GM10266 (cell line): ENCODE measurements around the gene EYS.
"Not testable (repeated sequence)": the region's sequence is repeated elsewhere in the genome, so short reads cannot be mapped to it uniquely, and the experiment has no call there.

Source experiments
- DNase-seq: peaks from one replicate; pipeline ENCODE4 v3.0.0; 2012; ENCODE audit errors: extremely low spot score
- TF ChIP-seq, protein P1 (sequence below): IDR thresholded peaks from 2 replicates; pipeline ENCODE4 v1.5.1; 2012; ENCODE audit warnings: mild to moderate bottlenecking, low read depth; ENCODE audit not compliant: control insufficient read depth, insufficient read depth; ENCODE audit errors: missing control alignments

Gene EYS

DNA sequence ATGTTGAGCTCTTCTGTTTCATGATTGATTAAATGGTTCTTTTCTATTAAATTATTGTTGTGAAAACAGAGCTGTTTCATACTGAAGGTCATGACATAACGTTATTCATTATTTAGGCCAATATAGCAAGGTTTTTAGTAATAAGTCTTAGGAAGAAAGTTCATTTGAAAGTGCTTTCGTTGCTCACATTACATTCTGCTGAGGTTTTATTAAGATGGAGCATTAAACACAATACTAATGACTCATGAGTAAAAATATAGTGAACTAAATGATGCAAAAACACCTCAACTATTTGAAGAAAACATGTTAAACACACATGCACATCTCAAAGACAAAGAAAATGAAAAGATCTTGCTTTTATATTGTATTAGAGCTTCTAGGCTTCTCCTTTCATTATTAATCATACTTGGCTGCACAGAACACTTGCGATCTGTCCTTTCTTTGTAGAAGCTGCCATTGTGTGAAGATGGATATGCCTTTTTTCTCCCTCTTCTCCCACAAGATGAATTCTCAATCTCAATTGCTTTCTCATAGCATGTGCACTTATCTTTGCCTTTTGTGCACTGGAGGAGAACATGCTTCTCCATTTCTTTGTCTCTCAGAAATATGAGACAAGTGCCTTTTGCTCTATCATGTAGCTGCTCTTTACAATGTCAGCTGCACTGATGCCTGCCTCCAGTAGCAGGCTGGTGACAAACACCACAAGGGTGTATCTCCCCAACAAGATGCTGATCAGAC, 1759.1 kb downstream of the EYS start:
- TF ChIP-seq, protein P1, sequence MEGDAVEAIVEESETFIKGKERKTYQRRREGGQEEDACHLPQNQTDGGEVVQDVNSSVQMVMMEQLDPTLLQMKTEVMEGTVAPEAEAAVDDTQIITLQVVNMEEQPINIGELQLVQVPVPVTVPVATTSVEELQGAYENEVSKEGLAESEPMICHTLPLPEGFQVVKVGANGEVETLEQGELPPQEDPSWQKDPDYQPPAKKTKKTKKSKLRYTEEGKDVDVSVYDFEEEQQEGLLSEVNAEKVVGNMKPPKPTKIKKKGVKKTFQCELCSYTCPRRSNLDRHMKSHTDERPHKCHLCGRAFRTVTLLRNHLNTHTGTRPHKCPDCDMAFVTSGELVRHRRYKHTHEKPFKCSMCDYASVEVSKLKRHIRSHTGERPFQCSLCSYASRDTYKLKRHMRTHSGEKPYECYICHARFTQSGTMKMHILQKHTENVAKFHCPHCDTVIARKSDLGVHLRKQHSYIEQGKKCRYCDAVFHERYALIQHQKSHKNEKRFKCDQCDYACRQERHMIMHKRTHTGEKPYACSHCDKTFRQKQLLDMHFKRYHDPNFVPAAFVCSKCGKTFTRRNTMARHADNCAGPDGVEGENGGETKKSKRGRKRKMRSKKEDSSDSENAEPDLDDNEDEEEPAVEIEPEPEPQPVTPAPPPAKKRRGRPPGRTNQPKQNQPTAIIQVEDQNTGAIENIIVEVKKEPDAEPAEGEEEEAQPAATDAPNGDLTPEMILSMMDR = no peak
- DNase-seq = no peak

GRCh38 chr6:63945987-63946386, 1761.0 kb downstream of the EYS start:
- TF ChIP-seq, protein P1 = no peak
- DNase-seq = no peak

DNA sequence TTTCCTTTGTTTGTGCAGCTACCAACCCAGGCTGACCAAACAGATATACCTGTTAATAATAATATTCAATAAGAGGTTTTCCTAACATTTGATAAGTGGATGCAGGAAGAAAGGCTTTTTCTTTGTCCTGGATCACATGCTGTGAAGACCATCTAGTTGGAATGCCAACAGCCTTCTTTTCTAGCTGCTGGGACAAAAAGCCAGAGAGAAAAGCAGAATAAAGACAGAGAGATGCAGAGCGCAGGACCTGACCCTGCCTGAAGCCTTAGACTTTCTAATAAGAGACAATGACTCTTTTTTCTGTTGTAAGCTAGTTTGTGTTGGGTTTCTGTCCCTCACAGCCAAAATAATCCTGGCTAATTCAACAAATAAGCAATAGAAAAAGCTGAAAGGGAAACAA, 1763.2 kb downstream of the EYS start:
- TF ChIP-seq, protein P1 = no peak

DNA sequence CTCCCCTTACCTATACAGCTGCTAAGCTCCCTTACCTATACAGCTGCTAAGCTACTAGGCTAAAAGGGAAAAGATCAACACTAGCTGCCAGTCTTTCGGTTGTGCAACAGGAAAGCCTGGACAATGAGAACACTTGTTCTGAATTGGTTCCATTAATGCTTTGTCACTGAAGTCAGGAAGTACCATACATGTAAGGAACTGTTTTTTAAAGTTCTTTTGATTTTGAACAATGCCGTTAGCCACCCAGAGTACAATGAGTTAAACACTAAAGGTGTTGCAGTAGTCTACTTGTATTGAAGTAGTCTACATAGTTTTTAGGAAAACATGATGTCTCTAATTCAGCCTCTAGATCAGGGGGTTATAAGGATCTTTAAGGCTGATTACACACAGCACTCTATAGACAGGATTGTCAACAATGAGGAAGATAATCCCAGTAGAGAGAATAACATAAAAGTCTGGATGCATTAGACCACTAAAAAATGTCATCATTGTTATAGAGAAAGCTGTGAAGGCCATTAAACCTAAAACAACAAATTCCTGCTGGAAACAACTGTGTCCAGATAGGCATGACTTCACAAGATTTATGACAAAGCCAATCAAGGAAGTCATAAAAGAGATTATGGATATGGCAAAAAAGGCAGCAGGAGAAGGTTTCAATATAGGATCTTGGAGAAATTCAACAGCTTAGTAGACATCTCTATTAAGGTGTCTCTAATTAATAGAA, 1765.1 kb downstream of the EYS start:
- DNase-seq = no peak
- TF ChIP-seq, protein P1 = no peak

More for the DNA sequence above, 1763.2 kb downstream of the EYS start:
- no peak for DNase-seq

- DNase-seq = no peak
- TF ChIP-seq, protein P1 = no peak
These were observed 1767.0 kb downstream of the EYS start for GRCh38 chr6:63940056-63940455.

DNA sequence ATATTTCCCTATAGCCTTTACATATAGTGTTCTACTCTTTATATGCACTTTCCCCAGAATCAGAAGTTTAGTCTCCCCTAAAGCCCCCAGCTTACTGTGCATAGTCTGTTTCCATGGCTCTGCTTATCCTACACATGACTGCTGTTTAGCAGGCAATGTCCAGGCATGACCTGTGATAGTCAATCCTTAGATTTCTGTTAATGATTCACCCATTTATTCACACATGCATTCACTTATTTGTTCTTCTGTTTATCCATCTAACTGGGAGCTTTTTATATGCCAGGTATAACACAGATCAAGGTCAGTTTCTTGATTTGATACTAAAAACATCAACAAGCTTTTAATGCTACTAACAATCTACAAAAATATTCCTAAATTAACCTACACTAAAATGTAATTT, 1770.6 kb downstream of the EYS start:
- TF ChIP-seq, protein P1 = no peak

DNA sequence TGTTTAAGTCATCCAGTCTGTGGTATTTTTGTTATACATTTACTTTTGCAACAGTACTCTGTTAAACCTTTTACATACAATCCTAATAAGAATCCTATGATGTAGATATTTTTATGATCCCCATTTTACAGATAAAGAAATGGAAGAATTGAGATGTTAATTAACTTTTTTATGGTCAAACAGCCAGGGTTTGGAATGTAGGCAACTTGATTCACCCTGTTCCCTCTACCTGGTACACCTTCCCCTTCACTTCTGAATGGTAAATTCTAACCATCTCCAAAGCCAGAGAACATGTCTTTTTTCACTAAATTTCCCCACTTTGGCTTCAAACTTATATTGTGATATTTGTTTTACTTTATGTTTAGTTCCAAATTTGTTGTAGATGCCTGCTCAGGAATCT, 1771.3 kb downstream of the EYS start:
- no peak for DNase-seq
- TF ChIP-seq, protein P1 = no peak

More for the DNA sequence above, 1770.6 kb downstream of the EYS start:
- no peak for DNase-seq

DNA sequence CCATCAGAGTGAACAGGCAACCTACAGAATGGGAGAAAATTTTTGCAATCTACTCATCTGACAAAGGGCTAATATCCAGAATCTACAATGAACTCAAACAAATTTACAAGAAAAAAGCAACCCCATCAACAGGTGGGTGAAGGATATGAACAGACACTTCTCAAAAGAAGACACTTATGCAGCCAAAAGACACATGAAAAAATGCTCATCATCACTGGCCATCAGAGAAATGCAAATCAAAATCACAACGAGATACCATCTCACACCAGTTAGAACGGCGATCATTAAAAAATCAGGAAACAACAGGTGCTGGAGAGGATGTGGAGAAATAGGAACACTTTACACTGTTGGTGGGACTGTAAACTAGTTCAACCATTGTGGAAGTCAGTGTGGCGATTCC, 1773.1 kb downstream of the EYS start:
- DNase-seq = not testable (repeated sequence)
